HL-60/S4 treated with phorbol 12-myristate 13-acetate at 8.2 ng/mL for 4 days and 3 days (cell line): ENCODE data around the gene DENND1A.
"Not testable (repeated sequence)": the region's sequence is repeated elsewhere in the genome, so short reads cannot be mapped to it uniquely, and the experiment has no call there.

ENCODE experiments used
- in situ Hi-C: fragments of 300-500 bp; cut with MboI; formaldehyde crosslinking; loops from 2 replicates; pipeline ENCODE4 v1.15.0; 2022; ENCODE audit warnings: low sequenced_read_pairs

The DENND1A gene

GRCh38 chr9:123447934-123448646, 481.8 kb downstream of the DENND1A start:
- in situ Hi-C loops, result no loop called here

- in situ Hi-C loops, result no loop called here
Observed at GRCh38 chr9:123445981-123446610, 483.8 kb downstream of the DENND1A start.

- in situ Hi-C loops, result no loop called here
Observed at GRCh38 chr9:123445116-123445515, 484.8 kb downstream of the DENND1A start.

- in situ Hi-C loops, result no loop called here
Observed at GRCh38 chr9:123441769-123442168, 488.2 kb downstream of the DENND1A start.

- in situ Hi-C loops, result no loop called here
Observed at GRCh38 chr9:123440256-123440655, 489.7 kb downstream of the DENND1A start.

- in situ Hi-C loops, result no loop called here
Observed at GRCh38 chr9:123438821-123439220, 491.1 kb downstream of the DENND1A start.

- in situ Hi-C loops, result no loop called here
Observed at GRCh38 chr9:123438321-123438720, 491.6 kb downstream of the DENND1A start.

GRCh38 chr9:123437201-123437600, 492.7 kb downstream of the DENND1A start:
- in situ Hi-C loops, result no loop called here

- in situ Hi-C loops, result no loop called here
Observed at GRCh38 chr9:123435471-123435870, 494.5 kb downstream of the DENND1A start.

- in situ Hi-C loops, result no loop called here
Observed at GRCh38 chr9:123434619-123435240, 495.2 kb downstream of the DENND1A start.

GRCh38 chr9:123432331-123433236, 497.3 kb downstream of the DENND1A start:
- in situ Hi-C loops, result no loop called here

GRCh38 chr9:123431581-123431980, 498.3 kb downstream of the DENND1A start:
- in situ Hi-C loops, result no loop called here

- in situ Hi-C loops, result not testable (repeated sequence)
Observed at GRCh38 chr9:123428450-123428849, 501.5 kb downstream of the DENND1A start.

GRCh38 chr9:123426406-123426805, 503.5 kb downstream of the DENND1A start:
- in situ Hi-C loops, result no loop called here

- in situ Hi-C loops, result no loop called here
Observed at GRCh38 chr9:123425836-123426365, 504.0 kb downstream of the DENND1A start.

- in situ Hi-C loops, result no loop called here
Observed at GRCh38 chr9:123425261-123425821, 504.6 kb downstream of the DENND1A start.

- in situ Hi-C loops, result no loop called here
Observed at GRCh38 chr9:123424552-123425225, 505.2 kb downstream of the DENND1A start.

GRCh38 chr9:123424131-123424530, 505.8 kb downstream of the DENND1A start:
- in situ Hi-C loops, result no loop called here

GRCh38 chr9:123423311-123423640, 506.6 kb downstream of the DENND1A start:
- in situ Hi-C loops, result no loop called here
